K562 (cell line): ENCODE data around the gene PRM2. TPM values are rescaled to one million over a fixed set of nuclear protein-coding genes. Genes with fewer than 3 reads are reported as not detected.

Experiments
- NFE2L1 ChIP-seq: fragments of 450-650 bp; IDR thresholded peaks from 2 replicates; pipeline ENCODE4 v1.6.1; 2016; ENCODE audit warnings: missing genetic modification characterization, low read depth, mild to moderate bottlenecking, missing compliant biosample characterization, moderate library complexity, borderline replicate concordance
- TOE1 ChIP-seq, 2 experiments: fragments of 450-650 bp in 1 of 2; sonication (generic) in 1 of 2; formaldehyde crosslinking in 1 of 2; IDR thresholded peaks; 2 replicates each; pipeline versions ENCODE4 v1.7.1 to v1.8.0; 2016 to 2022; ENCODE audit warnings: borderline replicate concordance in 2 of 2, mild to moderate bottlenecking in 2 of 2, antibody characterized with exemption in 1 of 2, inconsistent platforms in 1 of 2, low read depth in 1 of 2, missing genetic modification reagents in 1 of 2, moderate library complexity in 1 of 2
- ZBTB34 ChIP-seq: fragments of 250-450 bp; sonication (Bioruptor Pico); IDR thresholded peaks from 2 replicates; pipeline ENCODE4 v1.8.0; 2021; ENCODE audit warnings: mild to moderate bottlenecking, moderate library complexity
- ZNF507 ChIP-seq: conservative IDR thresholded peaks from 2 replicates; pipeline ENCODE4 v1.6.1; 2017; ENCODE audit warnings: missing genetic modification characterization, missing compliant biosample characterization
- polyA plus RNA-seq, 8 experiments: library from polyadenylated mRNA; depleted of rRNA in 4 of 8; stranded (reverse) in 5 of 8; unstranded in 3 of 8; fragments of >200 nt; fragmentation: Nextera tagmentation in 2 of 8; fragmentation: Illumina TruSeq in 1 of 8; extraction: Ambion mirVana in 2 of 8; extraction: Trizol in 1 of 8; gene quantifications; 2 replicates each; pipeline versions ENCODE4 v1.2.1 to v1.2.3, GENCODE V29; 2011 to 2014; ENCODE audit warnings: inconsistent platforms in 1 of 8, missing spikeins in 1 of 8
- total RNA-seq, 7 experiments: library from RNA; depleted of rRNA in 6 of 7; stranded (reverse); fragments of >200 nt in 6 of 7; fragmentation: Illumina TruSeq in 2 of 7; extraction: Trizol in 2 of 7; gene quantifications; 2 replicates each; pipeline versions ENCODE4 v1.2.1 to v1.2.3, GENCODE V29; 2011 to 2021; ENCODE audit warnings: low replicate concordance in 1 of 7
- TF ChIP-seq, protein P1 (sequence below), 2 experiments: fragments of 450-650 bp; IDR thresholded peaks; 2 replicates each; pipeline ENCODE4 v1.6.1; 2016

The PRM2 gene
- total and polyA plus RNA-seq, 9 of the 15 experiments (the other 6 are each of a cell fraction or from before 2014, with no cell fraction given): not detected

DNA sequence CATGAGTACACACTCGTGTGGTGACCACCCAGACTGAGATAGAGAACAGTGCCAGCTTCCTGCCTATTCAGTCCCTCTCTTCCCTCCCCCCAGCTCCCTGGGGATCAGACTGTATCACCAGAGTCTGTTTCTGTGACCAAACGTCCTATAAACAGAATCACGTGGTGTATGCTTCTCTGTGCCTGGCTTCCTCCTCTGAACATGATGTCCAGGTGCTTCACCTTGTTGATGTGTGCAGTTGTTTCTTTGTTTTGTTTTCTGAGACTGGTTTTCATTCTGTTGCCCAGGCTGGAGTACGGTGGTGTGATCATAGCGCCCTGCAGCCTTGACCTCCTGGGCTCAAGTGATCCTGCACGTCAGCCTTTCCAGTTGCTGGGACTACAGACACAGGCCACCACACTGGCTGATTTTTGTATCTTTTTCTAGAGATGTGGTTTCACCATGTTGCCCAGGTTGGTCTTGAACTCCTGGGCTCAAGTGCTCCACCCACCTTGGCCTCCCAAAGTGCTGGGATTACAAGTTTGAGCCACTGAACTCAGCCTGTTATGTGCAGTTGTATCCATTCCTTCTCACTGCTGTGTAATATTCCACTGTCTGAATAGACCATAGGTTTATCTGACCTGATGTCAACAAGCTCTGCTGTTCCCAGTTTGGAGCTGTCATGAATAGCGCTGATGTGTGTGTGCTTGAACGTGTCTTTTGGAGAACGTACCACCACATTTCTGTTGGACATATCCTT is 33.8 kb upstream of the PRM2 start (continued):
- TF ChIP-seq, protein P1, sequence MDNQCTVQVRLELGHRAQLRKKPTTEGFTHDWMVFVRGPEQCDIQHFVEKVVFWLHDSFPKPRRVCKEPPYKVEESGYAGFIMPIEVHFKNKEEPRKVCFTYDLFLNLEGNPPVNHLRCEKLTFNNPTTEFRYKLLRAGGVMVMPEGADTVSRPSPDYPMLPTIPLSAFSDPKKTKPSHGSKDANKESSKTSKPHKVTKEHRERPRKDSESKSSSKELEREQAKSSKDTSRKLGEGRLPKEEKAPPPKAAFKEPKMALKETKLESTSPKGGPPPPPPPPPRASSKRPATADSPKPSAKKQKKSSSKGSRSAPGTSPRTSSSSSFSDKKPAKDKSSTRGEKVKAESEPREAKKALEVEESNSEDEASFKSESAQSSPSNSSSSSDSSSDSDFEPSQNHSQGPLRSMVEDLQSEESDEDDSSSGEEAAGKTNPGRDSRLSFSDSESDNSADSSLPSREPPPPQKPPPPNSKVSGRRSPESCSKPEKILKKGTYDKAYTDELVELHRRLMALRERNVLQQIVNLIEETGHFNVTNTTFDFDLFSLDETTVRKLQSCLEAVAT (IDR thresholded peaks at IDR 0.05): no peak
- TF ChIP-seq ZBTB34 (no peak), ZNF507 (tag) (no peak), NFE2L1 (no peak), TOE1 (IDR thresholded peaks at IDR 0.05; ENCODE audit: borderline replicate concordance) (peak; percentile 42; the same call in 1 of the 2 replicates), TOE1 (CRISPR knock-in tag; IDR thresholded peaks at IDR 0.05; ENCODE audit: borderline replicate concordance, low read depth) (no peak)
